SK-N-SH (cell line): Measurements from ENCODE around the gene P2RY8. TPM values are rescaled to one million over a fixed set of nuclear protein-coding genes. Genes with fewer than 3 reads are reported as not detected.

Experiments used
- CTCF ChIA-PET: fragments of 300-600, 350-600 bp; formaldehyde crosslinking; extraction: SDS; loops from one replicate; lab custom pipeline; 2021; lab: Yijun Ruan, JAX
- POLR2A ChIA-PET: fragments of 350-600 bp; sonication (Branson Sonifier 250); formaldehyde crosslinking; extraction: SDS; loops from one replicate; lab custom pipeline; 2020; ENCODE audit warnings: antibody characterized with exemption, inconsistent platforms; lab: Yijun Ruan, JAX
- DNase-seq: peaks from one replicate; pipeline ENCODE4 v3.0.0; 2012
- H2AFZ ChIP-seq: fragments of 200-600 bp; sonication (generic); 2 replicates; pipeline ENCODE4 v1.8.1; 2016; ENCODE audit warnings: antibody characterized with exemption, mild to moderate bottlenecking, low read depth
- H3F3A ChIP-seq: fragments of 200-600 bp; sonication (generic); replicated peaks from 2 replicates; pipeline ENCODE3; 2016; ENCODE audit warnings: antibody characterized with exemption, mild to moderate bottlenecking; ENCODE audit not compliant: insufficient read depth
- H3K27ac ChIP-seq, 2 experiments: fragments of 200-500 bp in 1 of 2; fragments of 200-600 bp in 1 of 2; sonication (Bioruptor generic) in 1 of 2; sonication (generic), shearing (Covaris generic) in 1 of 2; 2 replicates each; pipeline versions ENCODE4 v1.5.1 to v1.6.1; 2014 to 2016; ENCODE audit warnings: low read depth in 2 of 2, inconsistent platforms in 1 of 2, low read length in 1 of 2, mild to moderate bottlenecking in 1 of 2, mixed read lengths in 1 of 2
- H3K27me3 ChIP-seq: fragments of 200-600 bp; sonication (generic), shearing (Covaris generic); 2 replicates; pipeline ENCODE4 v1.6.1; 2016; ENCODE audit warnings: mixed run types; ENCODE audit not compliant: insufficient read depth
- H3K36me3 ChIP-seq, 2 experiments: fragments of 200-500 bp in 1 of 2; fragments of 200-600 bp in 1 of 2; sonication (Bioruptor generic) in 1 of 2; sonication (generic) in 1 of 2; replicated peaks in 1 of 2; 2 replicates each; pipeline versions ENCODE3 to v1.5.1; 2014 to 2016; ENCODE audit warnings: low read length in 1 of 2, mild to moderate bottlenecking in 1 of 2; ENCODE audit not compliant: insufficient read depth in 2 of 2, control insufficient read depth in 1 of 2
- H3K4me1 ChIP-seq, 2 experiments: fragments of 200-500 bp in 1 of 2; fragments of 200-600 bp in 1 of 2; sonication (Bioruptor generic) in 1 of 2; sonication (generic), shearing (Covaris generic) in 1 of 2; 2 replicates each; pipeline versions ENCODE4 v1.5.1 to v1.6.1; 2014 to 2016; ENCODE audit warnings: low read depth in 1 of 2, low read length in 1 of 2, mixed run types in 1 of 2; ENCODE audit not compliant: insufficient read depth in 2 of 2, control insufficient read depth in 1 of 2
- H3K4me2 ChIP-seq: fragments of 200-600 bp; sonication (generic), shearing (Covaris generic); 2 replicates; pipeline ENCODE4 v1.6.1; 2017; ENCODE audit warnings: mixed run types
- H3K4me3 ChIP-seq, 2 experiments: fragments of 200-500 bp in 1 of 2; fragments of 200-600 bp in 1 of 2; sonication (Bioruptor generic) in 1 of 2; sonication (generic), shearing (Covaris generic) in 1 of 2; 2 replicates each; pipeline versions ENCODE4 v1.5.1 to v1.8.1; 2014 to 2016; ENCODE audit warnings: low read depth in 2 of 2, inconsistent platforms in 1 of 2, low read length in 1 of 2, mild to moderate bottlenecking in 1 of 2, mixed read lengths in 1 of 2, moderate library complexity in 1 of 2
- H3K79me2 ChIP-seq: fragments of 200-600 bp; sonication (generic); 2 replicates; pipeline ENCODE4 v1.8.1; 2017; ENCODE audit warnings: mild to moderate bottlenecking; ENCODE audit not compliant: insufficient read depth
- H3K9ac ChIP-seq: fragments of 200-600 bp; sonication (generic); 2 replicates; pipeline ENCODE4 v1.6.1; 2017; ENCODE audit warnings: mixed run types
- H3K9me2 ChIP-seq: fragments of 200-600 bp; sonication (generic); 2 replicates; pipeline ENCODE4 v1.6.1; 2017; ENCODE audit warnings: mixed run types
- H3K9me3 ChIP-seq: fragments of 200-600 bp; sonication (generic); 2 replicates; pipeline ENCODE4 v1.6.1; 2017; ENCODE audit warnings: mixed run types, mild to moderate bottlenecking, moderate library complexity
- H4K20me1 ChIP-seq: fragments of 200-600 bp; sonication (generic); 2 replicates; pipeline ENCODE4 v1.6.1; 2017; ENCODE audit warnings: mild to moderate bottlenecking, mixed run types; ENCODE audit not compliant: insufficient read depth
- CHD2 ChIP-seq: fragments of 150-350 bp; IDR thresholded peaks from 2 replicates; pipeline ENCODE4 v1.6.1; 2018; ENCODE audit warnings: low read length; ENCODE audit not compliant: partially characterized antibody
- CTCF ChIP-seq: fragments of 200-600 bp; sonication (generic); IDR thresholded peaks from 2 replicates; pipeline ENCODE4 v1.6.1; 2017; ENCODE audit warnings: antibody characterized with exemption, mild to moderate bottlenecking, moderate library complexity
- ELF1 ChIP-seq: IDR thresholded peaks from 2 replicates; pipeline ENCODE4 v1.4.0; 2012
- EP300 ChIP-seq, 2 experiments: IDR thresholded peaks; 2 replicates each; pipeline versions ENCODE4 v1.4.0 to v1.6.1; 2012; ENCODE audit warnings: borderline replicate concordance in 1 of 2, low read depth in 1 of 2, low read length in 1 of 2
- EZH2phosphoT487 ChIP-seq: fragments of 200-600 bp; sonication (generic); IDR thresholded peaks from 2 replicates; pipeline ENCODE4 v1.6.1; 2017; ENCODE audit warnings: low read depth, mixed run types, mild to moderate bottlenecking, antibody characterized with exemption, moderate library complexity, borderline replicate concordance
- FOXM1 ChIP-seq: IDR thresholded peaks from 2 replicates; pipeline ENCODE4 v1.4.0; 2012; ENCODE audit warnings: low read depth, mild to moderate bottlenecking
- MEF2A ChIP-seq: IDR thresholded peaks from 2 replicates; pipeline ENCODE4 v1.4.0; 2012; ENCODE audit warnings: low read depth, borderline replicate concordance
- POLR2AphosphoS5 ChIP-seq: IDR thresholded peaks from 2 replicates; pipeline ENCODE4 v1.6.1; 2012; ENCODE audit warnings: low read depth, low read length
- RCOR1 ChIP-seq: fragments of 150-350 bp; IDR thresholded peaks from 2 replicates; pipeline ENCODE4 v1.6.1; 2017; ENCODE audit warnings: antibody characterized with exemption, low read length
- REST ChIP-seq: IDR thresholded peaks from 2 replicates; pipeline ENCODE4 v1.6.1; 2012; ENCODE audit warnings: mild to moderate bottlenecking, low read depth, low read length, moderate library complexity
- RFX5 ChIP-seq: IDR thresholded peaks from 2 replicates; pipeline ENCODE4 v1.6.1; 2012; ENCODE audit warnings: mild to moderate bottlenecking, improper control_type of control experiment, low read length
- SIN3A ChIP-seq: IDR thresholded peaks from 2 replicates; pipeline ENCODE4 v1.6.1; 2012; ENCODE audit warnings: low read depth, mild to moderate bottlenecking, low read length, moderate library complexity, borderline replicate concordance
- SMC3 ChIP-seq: IDR thresholded peaks from 2 replicates; pipeline ENCODE4 v1.6.1; 2012; ENCODE audit warnings: low read depth, low read length, improper control_type of control experiment
- TAF1 ChIP-seq: IDR thresholded peaks from 2 replicates; pipeline ENCODE4 v1.6.1; 2012; ENCODE audit warnings: low read depth, mild to moderate bottlenecking, low read length, moderate library complexity, borderline replicate concordance
- TEAD4 ChIP-seq: IDR thresholded peaks from 2 replicates; pipeline ENCODE4 v1.4.0; 2012; ENCODE audit warnings: mild to moderate bottlenecking, borderline replicate concordance; ENCODE audit not compliant: insufficient read depth
- USF1 ChIP-seq: IDR thresholded peaks from 2 replicates; pipeline ENCODE4 v1.4.0; 2012; ENCODE audit warnings: low read depth, borderline replicate concordance
- YY1 ChIP-seq: IDR thresholded peaks from 2 replicates; pipeline ENCODE4 v1.4.0; 2012; ENCODE audit warnings: low read depth, mild to moderate bottlenecking
- WGBS: methylation state at CpG from one replicate; pipeline ENCODE4 v1.1.6; 2017; ENCODE audit warnings: low lambda C conversion rate; 5-methylcytosine and 5-hydroxymethylcytosine counted together
- polyA plus RNA-seq, 3 experiments: library from polyadenylated mRNA; depleted of rRNA; stranded (reverse); fragments of >200 nt; gene quantifications; 2 replicates each; pipeline ENCODE4 v1.2.3, GENCODE V29; 2012
- TF ChIP-seq, protein P1 (sequence below): fragments of 150-350 bp; IDR thresholded peaks from 2 replicates; pipeline ENCODE4 v1.6.1; 2017; ENCODE audit warnings: antibody characterized with exemption, low read length, low read depth, borderline replicate concordance
- TF ChIP-seq, protein P2 (sequence below): IDR thresholded peaks from 2 replicates; pipeline ENCODE4 v1.4.0; 2012; ENCODE audit warnings: low read depth

P2RY8 gene
- polyA plus RNA-seq, 1 of the 3 experiments (the other 2 are of a cell fraction) = 0.08 TPM

DNA sequence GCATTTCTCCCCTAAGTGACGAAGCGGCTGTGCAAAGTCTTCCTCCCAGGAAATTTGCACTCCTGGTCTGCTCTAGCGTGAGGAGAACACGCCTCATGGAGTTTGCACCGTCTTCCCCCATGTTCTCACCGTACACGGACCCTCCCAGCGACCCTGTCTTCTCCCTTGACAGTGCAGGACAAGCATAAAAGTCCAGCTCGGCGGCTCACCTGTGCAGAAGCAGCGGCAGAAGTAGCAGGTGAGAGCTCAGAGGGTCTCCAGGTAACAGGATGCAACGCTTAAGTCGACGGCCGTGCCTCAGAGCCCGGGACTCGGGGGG lies 314 bp downstream of the P2RY8 start:
- H3K27ac ChIP-seq = no peak overlapping the region
- ChIA-PET POLR2A (no interaction called here), CTCF (no interaction called here)
- DNase-seq = no peak
- H3K27me3 ChIP-seq = no peaks in the 10 kb centered on the region; the same call in 1 of the 2 replicates
- peak overlapping the region; percentile 66 for H3K4me2 ChIP-seq
- TF ChIP-seq CHD2 (no peak), RFX5 (no peak), SIN3A (no peak), MEF2A (no peak), CTCF (no peak), YY1 (no peak), TAF1 (no peak), SMC3 (no peak), ELF1 (no peak), EP300 (IDR thresholded peaks at IDR 0.05; ENCODE audit: borderline replicate concordance in 1 of 2, low read depth in 1 of 2, low read length in 1 of 2) (no peak), USF1 (no peak), REST (no peak), POLR2AphosphoS5 (no peak), RCOR1 (no peak), TEAD4 (no peak), EZH2phosphoT487 (no peak), FOXM1 (no peak)
- TF ChIP-seq, protein P1, sequence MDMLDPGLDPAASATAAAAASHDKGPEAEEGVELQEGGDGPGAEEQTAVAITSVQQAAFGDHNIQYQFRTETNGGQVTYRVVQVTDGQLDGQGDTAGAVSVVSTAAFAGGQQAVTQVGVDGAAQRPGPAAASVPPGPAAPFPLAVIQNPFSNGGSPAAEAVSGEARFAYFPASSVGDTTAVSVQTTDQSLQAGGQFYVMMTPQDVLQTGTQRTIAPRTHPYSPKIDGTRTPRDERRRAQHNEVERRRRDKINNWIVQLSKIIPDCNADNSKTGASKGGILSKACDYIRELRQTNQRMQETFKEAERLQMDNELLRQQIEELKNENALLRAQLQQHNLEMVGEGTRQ = no peak
- TF ChIP-seq, protein P2, sequence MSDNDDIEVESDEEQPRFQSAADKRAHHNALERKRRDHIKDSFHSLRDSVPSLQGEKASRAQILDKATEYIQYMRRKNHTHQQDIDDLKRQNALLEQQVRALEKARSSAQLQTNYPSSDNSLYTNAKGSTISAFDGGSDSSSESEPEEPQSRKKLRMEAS = no peak
- no peaks in the 10 kb centered on the region for H3K9me2 ChIP-seq
- no peak overlapping the region for H3K4me3 ChIP-seq
- H3F3A ChIP-seq = no peaks in the 10 kb centered on the region
- H3K9ac ChIP-seq = no peak overlapping the region
- 36% methylated on average over 17 of the region's 17 CpGs for WGBS
- H3K36me3 ChIP-seq = no peaks in the 10 kb centered on the region
- H2AFZ ChIP-seq = no peak overlapping the region
- no peaks in the 10 kb centered on the region for H3K9me3 ChIP-seq
- no peaks in the 10 kb centered on the region for H4K20me1 ChIP-seq
- no peaks in the 10 kb centered on the region for H3K79me2 ChIP-seq
- no peaks in the 10 kb centered on the region for H3K4me1 ChIP-seq
